HS-27A (cell line): ENCODE data around the gene CD244.
"Not testable (repeated sequence)": the region's sequence is repeated elsewhere in the genome, so short reads cannot be mapped to it uniquely, and the experiment has no call there.

Experiments
- DNase-seq: peaks from one replicate; pipeline ENCODE4 v3.0.0-alpha.2; 2012; ENCODE audit warnings: low read depth, missing footprints

CD244 gene

GRCh38 chr1:160879056-160879455 is 16.4 kb upstream of the CD244 start:
- no peak for DNase-seq

- DNase-seq: no peak
Observed at GRCh38 chr1:160877221-160877620, 14.5 kb upstream of the CD244 start.

GRCh38 chr1:160876311-160876710 is 13.6 kb upstream of the CD244 start:
- DNase-seq: no peak

GRCh38 chr1:160875591-160875990 is 12.9 kb upstream of the CD244 start:
- DNase-seq: not testable (repeated sequence)

GRCh38 chr1:160874935-160875334 is 12.2 kb upstream of the CD244 start:
- no peak for DNase-seq

- no peak for DNase-seq
Observed at GRCh38 chr1:160868141-160868540, 5.5 kb upstream of the CD244 start.

- not testable (repeated sequence) for DNase-seq
Observed at GRCh38 chr1:160867651-160868050, 5.0 kb upstream of the CD244 start.

GRCh38 chr1:160866695-160867260 is 4.1 kb upstream of the CD244 start:
- no peak for DNase-seq

GRCh38 chr1:160866001-160866694 is 3.5 kb upstream of the CD244 start:
- DNase-seq: no peak

GRCh38 chr1:160865337-160865736 is 2.6 kb upstream of the CD244 start:
- no peak for DNase-seq

- no peak for DNase-seq
Observed at GRCh38 chr1:160864173-160864572, 1.5 kb upstream of the CD244 start.

- no peak for DNase-seq
Observed at GRCh38 chr1:160863774-160864131, 1.1 kb upstream of the CD244 start.

- DNase-seq: no peak
Observed at GRCh38 chr1:160863061-160863773, 530 bp upstream of the CD244 start.

GRCh38 chr1:160860840-160861505 is 1.7 kb downstream of the CD244 start:
- DNase-seq: no peak

GRCh38 chr1:160859166-160859565 is 3.5 kb downstream of the CD244 start:
- no peak for DNase-seq

GRCh38 chr1:160858507-160858906 is 4.2 kb downstream of the CD244 start:
- no peak for DNase-seq

GRCh38 chr1:160858097-160858496 is 4.6 kb downstream of the CD244 start:
- no peak for DNase-seq

- DNase-seq: no peak
Observed at GRCh38 chr1:160855181-160855981, 7.3 kb downstream of the CD244 start.

GRCh38 chr1:160853754-160854153 is 8.9 kb downstream of the CD244 start:
- DNase-seq: no peak

- no peak for DNase-seq
Observed at GRCh38 chr1:160853014-160853413, 9.7 kb downstream of the CD244 start.

- DNase-seq: no peak
Observed at GRCh38 chr1:160850993-160851392, 11.7 kb downstream of the CD244 start.

GRCh38 chr1:160850541-160850940 is 12.1 kb downstream of the CD244 start:
- DNase-seq: no peak
